Large intestine (tissue), 3 donors: ENCODE results near the gene ADAMTS3. TPM values are rescaled to one million over a fixed set of nuclear protein-coding genes. Genes with fewer than 3 reads are reported as not detected.

Experiments
- DNase-seq, 2 donors: peaks; one replicate each; pipeline versions ENCODE4 v3.0.0 to v3.0.0-alpha.2; 2013
- H3K27ac ChIP-seq: one replicate; pipeline ENCODE4 v1.5.1; 2013; ENCODE audit warnings: low read length
- H3K27me3 ChIP-seq: 2 replicates; pipeline ENCODE4 v1.6.1; 2013; ENCODE audit warnings: low read length; ENCODE audit not compliant: control insufficient read depth, insufficient read depth
- H3K36me3 ChIP-seq: 2 replicates; pipeline ENCODE4 v1.6.1; 2013; ENCODE audit warnings: low read length; ENCODE audit not compliant: control insufficient read depth, insufficient read depth
- H3K4me1 ChIP-seq: one replicate; pipeline ENCODE4 v1.6.1; 2013; ENCODE audit warnings: low read length; ENCODE audit not compliant: control insufficient read depth, insufficient read depth
- H3K4me3 ChIP-seq: one replicate; pipeline ENCODE4 v1.5.1; 2013; ENCODE audit warnings: low read length
- H3K9me3 ChIP-seq: one replicate; pipeline ENCODE4 v1.6.1; 2013; ENCODE audit warnings: mild to moderate bottlenecking, low read depth, low read length, moderate library complexity; ENCODE audit not compliant: control insufficient read depth
- WGBS: methylation state at CpG from one replicate; pipeline ENCODE4 v1.1.5; 2013; ENCODE audit warnings: low lambda C conversion rate; ENCODE audit not compliant: insufficient coverage; 5-methylcytosine and 5-hydroxymethylcytosine counted together
- polyA plus RNA-seq: library from polyadenylated mRNA; unstranded; fragments of 120-200 nt; gene quantifications from one replicate; pipeline ENCODE4 v1.2.1, GENCODE V29; 2013

The ADAMTS3 gene
- polyA plus RNA-seq, 1 donor: 2.2 TPM

DNA sequence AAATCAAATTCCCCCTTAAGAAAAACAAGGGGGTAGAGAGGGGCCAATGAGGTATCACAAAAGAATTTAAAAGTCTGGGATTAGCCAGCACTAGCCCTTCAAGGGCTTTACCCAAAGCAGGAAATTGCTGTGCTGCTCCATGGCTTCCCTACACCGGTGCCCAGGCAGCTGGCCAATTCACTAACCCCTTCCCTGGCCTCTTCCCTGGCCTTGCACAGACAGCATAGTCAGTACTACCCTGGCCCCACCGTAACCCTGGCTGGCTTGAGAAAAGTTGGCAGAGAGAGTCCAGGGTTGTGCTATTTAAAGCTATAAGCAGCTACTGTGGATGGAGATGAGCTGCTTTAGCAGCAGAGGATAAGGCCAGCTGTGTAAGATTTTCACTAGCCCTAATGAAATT is 43.1 kb downstream of the ADAMTS3 start:
- no peaks in the 10 kb centered on the region for H3K36me3 ChIP-seq
- no peak overlapping the region for H3K4me3 ChIP-seq
- H3K27ac ChIP-seq: no peak overlapping the region
- H3K4me1 ChIP-seq: no peaks in the 10 kb centered on the region
- peak in 1 of 2 donors; percentile 6 for DNase-seq
- no CpG with 5 or more reads among the region's 2 CpGs for WGBS
- H3K27me3 ChIP-seq: no peaks in the 10 kb centered on the region
- H3K9me3 ChIP-seq: no peaks in the 10 kb centered on the region

DNA sequence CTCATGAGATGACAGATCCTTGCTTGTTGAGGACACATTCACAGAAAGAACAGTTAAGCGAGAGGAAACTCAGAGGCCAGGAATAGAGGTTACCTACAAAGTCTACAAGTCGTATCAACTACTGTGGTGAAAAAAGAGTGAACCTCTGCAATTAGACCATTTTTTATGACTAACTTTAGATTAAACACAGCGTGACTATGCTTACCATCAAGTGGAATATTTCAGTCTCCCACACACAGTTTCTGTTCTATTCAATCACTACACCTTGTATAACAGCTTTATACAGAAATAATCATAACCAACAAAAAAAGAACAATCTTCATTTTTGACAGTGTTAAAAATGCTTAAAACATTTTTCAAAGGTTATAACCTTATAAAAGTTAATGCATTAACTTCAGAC is 46.6 kb downstream of the ADAMTS3 start:
- no peak for DNase-seq
- Histone ChIP-seq H3K36me3 (no peaks in the 10 kb centered on the region), H3K27me3 (no peaks in the 10 kb centered on the region), H3K4me3 (no peak overlapping the region), H3K9me3 (no peaks in the 10 kb centered on the region), H3K27ac (no peak overlapping the region), H3K4me1 (no peaks in the 10 kb centered on the region)
- no CpG with 5 or more reads among the region's 3 CpGs for WGBS

DNA sequence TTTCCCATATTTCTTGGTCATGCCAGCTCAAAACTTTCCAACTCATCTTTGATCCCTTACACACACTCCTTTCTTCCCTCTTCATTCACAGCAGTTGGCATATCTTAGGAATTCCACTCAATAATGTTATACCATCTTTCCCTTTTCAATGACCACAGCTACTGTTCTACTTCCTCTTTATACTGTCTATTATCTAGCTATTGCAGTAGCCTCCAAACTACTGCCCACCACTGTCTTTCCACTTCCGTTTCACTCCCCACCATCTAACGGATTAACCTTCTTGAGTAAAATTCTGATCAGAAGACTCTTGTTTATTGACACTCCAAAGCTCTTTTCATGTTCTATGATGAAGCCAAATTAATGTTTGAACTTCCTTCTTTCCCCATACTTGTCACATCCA is 55.8 kb downstream of the ADAMTS3 start:
- no peaks in the 10 kb centered on the region for H3K27me3 ChIP-seq
- H3K4me3 ChIP-seq: no peak overlapping the region
- DNase-seq: no peak
- no peaks in the 10 kb centered on the region for H3K36me3 ChIP-seq
- no CpG with 5 or more reads among the region's 2 CpGs for WGBS
- H3K9me3 ChIP-seq: no peaks in the 10 kb centered on the region
- H3K4me1 ChIP-seq: no peaks in the 10 kb centered on the region
- no peak overlapping the region for H3K27ac ChIP-seq

DNA sequence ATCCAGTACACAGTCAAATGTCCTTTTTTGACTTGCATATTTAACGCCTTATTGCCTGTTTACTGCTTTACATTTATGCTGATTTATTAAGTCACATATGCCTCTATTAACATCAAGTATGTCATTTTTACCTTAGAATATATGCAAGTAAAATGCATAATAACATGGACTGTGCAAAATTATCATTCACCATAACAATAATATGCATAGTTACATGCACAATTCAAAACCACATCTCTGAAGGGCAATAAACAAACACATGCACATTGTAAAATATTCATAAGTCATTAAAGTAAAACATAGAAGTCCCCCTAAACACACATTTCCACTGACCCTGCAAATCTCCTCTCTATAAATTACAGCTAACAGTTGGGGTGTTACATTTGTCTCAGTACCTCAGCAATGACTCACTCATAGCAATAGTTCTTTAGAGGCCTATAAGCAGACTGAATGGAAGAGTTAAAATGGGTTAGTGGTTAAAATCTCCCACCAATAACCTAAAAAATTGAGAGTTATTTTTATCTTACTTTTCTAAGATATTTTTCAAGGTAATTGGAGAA is 61.1 kb downstream of the ADAMTS3 start:
- H3K36me3 ChIP-seq: no peaks in the 10 kb centered on the region
- H3K27ac ChIP-seq: no peak overlapping the region
- H3K4me3 ChIP-seq: no peak overlapping the region
- H3K9me3 ChIP-seq: no peaks in the 10 kb centered on the region
- 100% methylated on average over 1 of the region's 1 CpG for WGBS
- no peaks in the 10 kb centered on the region for H3K27me3 ChIP-seq
- no peak for DNase-seq
- no peaks in the 10 kb centered on the region for H3K4me1 ChIP-seq

DNA sequence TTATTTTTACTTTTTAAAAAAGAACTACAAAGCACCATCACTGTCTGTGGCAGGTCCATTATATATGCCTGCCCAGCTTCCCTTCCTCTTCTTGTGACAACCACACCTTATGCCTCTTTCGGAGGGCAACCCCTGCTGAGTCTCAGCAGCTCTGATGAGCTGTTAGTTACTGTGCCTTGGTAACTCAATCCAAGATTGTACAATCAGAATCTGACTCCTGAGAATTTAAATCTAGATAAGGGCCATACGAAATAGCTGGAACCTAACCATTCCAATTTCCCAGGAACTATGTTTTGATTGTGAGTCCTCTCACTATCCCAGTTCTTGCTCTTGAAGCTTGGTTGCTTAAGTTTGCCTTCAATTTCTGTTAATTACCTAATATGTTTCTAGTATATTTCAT is 61.9 kb downstream of the ADAMTS3 start:
- no peak for DNase-seq
- Histone ChIP-seq H3K9me3 (no peaks in the 10 kb centered on the region), H3K27ac (no peak overlapping the region), H3K27me3 (no peaks in the 10 kb centered on the region), H3K4me1 (no peaks in the 10 kb centered on the region), H3K36me3 (no peaks in the 10 kb centered on the region), H3K4me3 (no peak overlapping the region)
- WGBS: 33% methylated on average over 1 of the region's 2 CpGs

DNA sequence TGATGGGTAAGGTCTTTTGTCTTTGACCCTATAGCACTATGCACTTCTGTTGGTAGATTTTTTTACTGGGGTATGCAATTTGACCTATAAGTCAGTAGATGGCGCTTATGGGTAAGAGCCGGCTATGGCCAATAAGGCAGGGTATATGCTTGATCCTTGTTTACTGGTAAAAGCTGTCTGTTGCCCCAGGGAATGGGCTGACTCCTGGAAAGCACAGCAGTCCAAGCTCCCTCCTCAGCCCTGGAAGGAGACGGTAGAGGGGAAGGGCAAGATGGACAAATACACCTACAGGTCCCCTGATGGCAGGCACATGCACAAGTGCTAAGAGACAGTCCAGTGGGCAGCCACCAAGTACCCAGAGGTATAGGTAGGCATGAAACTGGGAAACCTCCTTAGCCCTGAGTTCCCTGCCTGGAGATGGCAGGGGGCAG is 63.7 kb downstream of the ADAMTS3 start:
- H3K27me3 ChIP-seq: no peaks in the 10 kb centered on the region
- H3K9me3 ChIP-seq: no peaks in the 10 kb centered on the region
- no peaks in the 10 kb centered on the region for H3K36me3 ChIP-seq
- WGBS: no CpG with 5 or more reads among the region's 3 CpGs
- no peak overlapping the region for H3K27ac ChIP-seq
- DNase-seq: peak in 1 of 2 donors; percentile 2
- no peaks in the 10 kb centered on the region for H3K4me1 ChIP-seq
- no peak overlapping the region for H3K4me3 ChIP-seq

DNA sequence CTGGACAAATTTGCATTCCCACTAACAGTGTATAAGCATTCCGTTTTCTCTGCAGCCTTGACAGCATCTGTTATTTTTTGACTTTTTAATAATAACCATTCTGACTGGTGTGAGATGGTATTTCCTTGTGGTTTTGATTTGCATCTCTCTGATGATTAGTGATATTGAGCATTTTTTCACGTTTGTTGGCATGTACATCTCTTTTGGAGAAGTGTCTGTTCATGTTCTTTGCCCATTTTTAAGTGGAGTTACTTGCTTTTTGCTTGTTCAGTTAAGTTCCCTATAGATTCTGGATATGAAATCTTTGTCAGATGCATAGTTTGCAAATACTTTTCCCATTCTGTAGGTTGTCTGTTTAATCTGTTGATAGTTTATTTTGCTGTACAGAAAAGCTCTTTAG is 68.8 kb downstream of the ADAMTS3 start:
- no peaks in the 10 kb centered on the region for H3K4me1 ChIP-seq
- no peak overlapping the region for H3K4me3 ChIP-seq
- H3K36me3 ChIP-seq: no peaks in the 10 kb centered on the region
- H3K9me3 ChIP-seq: no peaks in the 10 kb centered on the region
- no peaks in the 10 kb centered on the region for H3K27me3 ChIP-seq
- H3K27ac ChIP-seq: no peak overlapping the region
- no peak for DNase-seq
- WGBS: 60% methylated on average over 1 of the region's 2 CpGs

DNA sequence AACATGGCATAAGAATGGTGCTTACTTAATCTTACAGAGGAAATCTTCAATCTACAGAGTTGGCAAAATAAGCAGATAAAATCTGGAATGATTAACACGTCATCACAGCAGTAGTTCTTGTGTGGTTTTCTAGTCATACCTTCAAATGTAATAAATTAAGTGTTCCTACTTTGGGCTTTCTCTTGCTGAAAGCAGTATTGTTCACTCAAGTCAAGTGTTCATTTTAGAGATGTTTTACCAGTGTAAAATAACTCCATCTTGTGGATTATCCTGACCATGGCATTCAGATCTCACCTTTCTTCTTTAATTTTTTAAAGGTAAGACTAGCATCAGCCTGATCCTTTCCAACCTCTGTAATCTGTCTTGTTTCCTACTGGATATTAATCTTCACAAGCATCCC is 72.9 kb downstream of the ADAMTS3 start:
- WGBS: 40% methylated on average over 1 of the region's 1 CpG
- H3K4me3 ChIP-seq: no peak overlapping the region
- H3K4me1 ChIP-seq: no peaks in the 10 kb centered on the region
- H3K27me3 ChIP-seq: no peaks in the 10 kb centered on the region
- no peak for DNase-seq
- no peaks in the 10 kb centered on the region for H3K9me3 ChIP-seq
- H3K27ac ChIP-seq: no peak overlapping the region
- no peaks in the 10 kb centered on the region for H3K36me3 ChIP-seq

DNA sequence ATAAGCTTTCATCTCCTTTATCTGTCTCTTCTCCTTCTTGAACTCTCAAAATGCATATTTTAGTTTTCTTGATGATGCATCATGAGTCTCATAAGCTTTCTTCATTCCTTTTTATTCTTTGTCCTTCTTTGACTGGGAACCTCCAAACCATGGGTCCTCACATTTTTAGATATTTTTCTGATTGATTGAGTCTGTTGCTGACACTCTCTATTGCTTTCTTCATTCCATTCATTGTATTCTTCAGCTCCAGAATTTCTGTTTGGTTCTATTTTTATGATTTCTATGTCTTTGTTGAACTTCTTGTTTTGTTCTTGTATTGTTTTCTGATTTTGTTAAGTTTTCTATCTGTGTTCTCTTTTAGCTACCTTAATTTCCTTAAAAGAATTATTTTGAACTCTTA is 74.9 kb downstream of the ADAMTS3 start:
- Histone ChIP-seq H3K4me3 (no peak overlapping the region), H3K4me1 (no peaks in the 10 kb centered on the region), H3K36me3 (no peaks in the 10 kb centered on the region), H3K9me3 (no peaks in the 10 kb centered on the region), H3K27me3 (no peaks in the 10 kb centered on the region), H3K27ac (no peak overlapping the region)
- no peak for DNase-seq

DNA sequence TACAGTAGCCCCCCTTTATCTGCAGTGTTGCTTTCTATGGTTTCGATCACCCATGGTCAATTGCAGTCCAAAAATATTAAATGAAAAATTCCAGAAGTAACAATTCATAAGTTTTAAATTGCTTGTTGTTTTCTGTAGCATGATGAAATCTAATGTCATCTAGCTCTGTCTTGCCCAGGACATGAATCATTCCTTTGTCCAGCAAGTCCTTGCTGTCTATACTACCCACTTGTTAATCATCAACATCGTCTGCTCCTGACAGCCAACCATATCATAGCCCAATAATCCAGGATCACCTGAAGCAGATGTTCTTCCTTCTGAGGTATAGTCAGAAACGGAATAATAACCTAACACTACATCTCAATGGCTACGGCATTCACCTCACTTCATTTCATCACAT is 79.8 kb downstream of the ADAMTS3 start:
- Histone ChIP-seq H3K4me3 (no peak overlapping the region), H3K27ac (no peak overlapping the region), H3K36me3 (no peaks in the 10 kb centered on the region), H3K9me3 (no peaks in the 10 kb centered on the region), H3K27me3 (no peaks in the 10 kb centered on the region), H3K4me1 (no peaks in the 10 kb centered on the region)
- DNase-seq: no peak
- 40% methylated on average over 2 of the region's 4 CpGs for WGBS

DNA sequence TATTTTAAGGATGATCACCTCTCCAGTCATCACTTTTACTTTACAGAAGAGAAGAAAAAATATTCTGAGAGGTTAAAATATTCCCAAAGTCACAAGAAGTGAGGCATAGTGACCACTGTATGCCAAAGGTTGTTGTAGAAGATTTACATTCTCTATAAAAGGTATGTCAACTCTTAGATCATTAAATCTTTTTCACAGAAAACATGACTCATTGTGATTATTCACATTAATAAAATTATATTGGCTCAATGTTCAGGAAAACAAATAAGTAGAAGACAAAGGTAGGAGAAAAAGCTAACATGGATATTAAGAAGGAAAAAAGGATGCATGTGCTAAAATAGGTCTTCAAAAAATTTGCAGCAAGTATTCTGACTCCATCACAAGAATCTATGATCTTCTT is 82.0 kb downstream of the ADAMTS3 start:
- no peak for DNase-seq
- Histone ChIP-seq H3K36me3 (no peaks in the 10 kb centered on the region), H3K4me3 (no peak overlapping the region), H3K4me1 (no peaks in the 10 kb centered on the region), H3K9me3 (no peaks in the 10 kb centered on the region), H3K27ac (no peak overlapping the region), H3K27me3 (no peaks in the 10 kb centered on the region)
